GM15510 (cell line): Measurements from ENCODE around the gene RDH14.

Experiments
- POLR2A ChIP-seq: IDR thresholded peaks from 3 replicates; pipeline ENCODE4 v1.6.1; 2011; ENCODE audit warnings: borderline replicate concordance; ENCODE audit not compliant: insufficient read length; ENCODE audit errors: extremely low read depth

Gene RDH14

GRCh38 chr2:18546567-18546966 is 13.9 kb downstream of the RDH14 start:
- no peak for TF ChIP-seq POLR2A

GRCh38 chr2:18545384-18545783 is 15.1 kb downstream of the RDH14 start:
- TF ChIP-seq POLR2A, result no peak

- TF ChIP-seq POLR2A, result no peak
Observed at GRCh38 chr2:18544171-18544570, 16.3 kb downstream of the RDH14 start.

GRCh38 chr2:18540872-18541271 is 19.6 kb downstream of the RDH14 start:
- no peak for TF ChIP-seq POLR2A

- no peak for TF ChIP-seq POLR2A
Observed at GRCh38 chr2:18536697-18537096, 23.8 kb downstream of the RDH14 start.

- TF ChIP-seq POLR2A, result no peak
Observed at GRCh38 chr2:18536100-18536499, 24.4 kb downstream of the RDH14 start.

- TF ChIP-seq POLR2A, result no peak
Observed at GRCh38 chr2:18531194-18531593, 29.3 kb downstream of the RDH14 start.

- no peak for TF ChIP-seq POLR2A
Observed at GRCh38 chr2:18527822-18528221, 32.6 kb downstream of the RDH14 start.

GRCh38 chr2:18527326-18527725 is 33.1 kb downstream of the RDH14 start:
- TF ChIP-seq POLR2A, result no peak

- no peak for TF ChIP-seq POLR2A
Observed at GRCh38 chr2:18526429-18526828, 34.0 kb downstream of the RDH14 start.

GRCh38 chr2:18525852-18526251 is 34.6 kb downstream of the RDH14 start:
- TF ChIP-seq POLR2A, result no peak

- TF ChIP-seq POLR2A, result no peak
Observed at GRCh38 chr2:18525236-18525635, 35.2 kb downstream of the RDH14 start.

- no peak for TF ChIP-seq POLR2A
Observed at GRCh38 chr2:18522484-18523146, 37.8 kb downstream of the RDH14 start.

- no peak for TF ChIP-seq POLR2A
Observed at GRCh38 chr2:18520451-18521425, 39.7 kb downstream of the RDH14 start.

- no peak for TF ChIP-seq POLR2A
Observed at GRCh38 chr2:18519914-18520450, 40.5 kb downstream of the RDH14 start.
